ENCODE measurements around the gene RTKN. TPM values are rescaled to one million over a fixed set of nuclear protein-coding genes. Genes with fewer than 3 reads are reported as not detected.
A peak's percentile ranks its signal among the peaks of the same experiment; 100 is the strongest.

RTKN gene
- total and polyA plus RNA-seq, 2 of the 13 experiments (the other 11 are each of a cell fraction or from before 2014, with no cell fraction given), result 159 to 166 TPM

DNA sequence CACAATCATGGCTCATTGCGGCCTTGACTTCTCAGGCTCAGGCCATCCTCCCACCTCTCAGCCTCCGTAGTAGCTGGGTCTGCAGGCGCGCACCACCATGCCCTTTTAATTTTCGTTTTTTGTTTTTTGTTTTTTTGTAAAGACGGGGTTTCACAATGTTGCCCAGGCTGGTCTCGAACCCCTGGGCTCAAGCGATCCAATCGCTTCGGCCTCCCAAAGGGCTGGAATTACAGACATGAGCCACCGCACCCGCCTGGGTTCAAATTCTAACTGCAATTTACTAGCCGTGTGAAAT lies 49.3 kb downstream of the RTKN start:
- no peak overlapping the region for H3K27ac ChIP-seq (ENCODE audit: extremely low read length, insufficient read depth, low read length)
- H3K4me3 ChIP-seq (replicated peaks in 1 of 3; ENCODE audit: insufficient read depth in 1 of 3, low read depth in 2 of 3, low read length in 3 of 3), result peak overlapping the region; percentile 82 to 98 (median 84)
- ChIA-PET POLR2A (interaction anchor here (0.6 to 3.8 kb wide), 16 partner anchors 9 to 631 kb away, joined by 3 to 38 read pairs (median 6); partner anchors contain the start of genes AUP1, HTRA2, INO80B and MOB1A), CTCF (ENCODE audit: low intra/inter-chr PET ratio, low total read pairs) (interaction anchor here (0.7 to 1.5 kb wide), 3 partner anchors 9 to 142 kb away, joined by 4 to 6 read pairs (median 4); no protein-coding TSS in a partner anchor)
- no peak for DNase-seq (ENCODE audit: low spot score)
- H3K9me3 ChIP-seq (ENCODE audit: low read length), result no peaks in the 10 kb centered on the region
- no peak for ATAC-seq
- no peaks in the 10 kb centered on the region; a peak in 2 of 5 replicates for H3K36me3 ChIP-seq (replicated peaks in 1 of 2; ENCODE audit: control insufficient read depth in 1 of 2, insufficient read depth in 2 of 2, low read length in 2 of 2)
- 0 out of 2 replicates have a peak, but pooled peaks have one; percentile 2 for TF ChIP-seq KLF9 (CRISPR knock-in tag; IDR thresholded peaks at IDR 0.05; ENCODE audit: low read depth)
- TF ChIP-seq TRIM24 (CRISPR knock-in tag; IDR thresholded peaks at IDR 0.05), result no peak
- TF ChIP-seq ZFP62 (CRISPR knock-in tag; IDR thresholded peaks at IDR 0.05), result no peak
- no peak for TF ChIP-seq RFX5 (IDR thresholded peaks at IDR 0.05; ENCODE audit: low read depth, low read length)
- TF ChIP-seq NFE2L1 (CRISPR knock-in tag; IDR thresholded peaks at IDR 0.05; ENCODE audit: borderline replicate concordance), result no peak
- TF ChIP-seq ZSCAN12 (CRISPR knock-in tag; IDR thresholded peaks at IDR 0.05), result no peak
- peak; percentile 35; the same call in 1 of the 2 replicates for TF ChIP-seq ZNF256 (CRISPR knock-in tag; conservative IDR thresholded peaks at IDR 0.05)
- 0 out of 2 replicates have a peak, but pooled peaks have one; percentile 10 for TF ChIP-seq SKIL (CRISPR knock-in tag; IDR thresholded peaks at IDR 0.05; ENCODE audit: borderline replicate concordance)
- TF ChIP-seq SMARCC2 (IDR thresholded peaks at IDR 0.05), result no peak
- TF ChIP-seq ZNF24 (IDR thresholded peaks at IDR 0.05), result no peak
- TF ChIP-seq ZMYM2 (CRISPR knock-in tag; IDR thresholded peaks at IDR 0.05), result 0 out of 2 replicates have a peak, but pooled peaks have one; percentile 44
- 0 out of 2 replicates have a peak, but pooled peaks have one; percentile 4 for TF ChIP-seq KLF12 (CRISPR knock-in tag; IDR thresholded peaks at IDR 0.05; ENCODE audit: borderline replicate concordance)
- TF ChIP-seq NR3C1 (CRISPR knock-in tag; IDR thresholded peaks at IDR 0.05), result no peak
- TF ChIP-seq ADNP (CRISPR knock-in tag; IDR thresholded peaks at IDR 0.05), result peak; percentile 55; the same call in 1 of the 2 replicates
- TF ChIP-seq ZEB1 (IDR thresholded peaks at IDR 0.05; ENCODE audit: insufficient replicate concordance, low read depth), result peak; percentile 8
- TF ChIP-seq, protein P1, sequence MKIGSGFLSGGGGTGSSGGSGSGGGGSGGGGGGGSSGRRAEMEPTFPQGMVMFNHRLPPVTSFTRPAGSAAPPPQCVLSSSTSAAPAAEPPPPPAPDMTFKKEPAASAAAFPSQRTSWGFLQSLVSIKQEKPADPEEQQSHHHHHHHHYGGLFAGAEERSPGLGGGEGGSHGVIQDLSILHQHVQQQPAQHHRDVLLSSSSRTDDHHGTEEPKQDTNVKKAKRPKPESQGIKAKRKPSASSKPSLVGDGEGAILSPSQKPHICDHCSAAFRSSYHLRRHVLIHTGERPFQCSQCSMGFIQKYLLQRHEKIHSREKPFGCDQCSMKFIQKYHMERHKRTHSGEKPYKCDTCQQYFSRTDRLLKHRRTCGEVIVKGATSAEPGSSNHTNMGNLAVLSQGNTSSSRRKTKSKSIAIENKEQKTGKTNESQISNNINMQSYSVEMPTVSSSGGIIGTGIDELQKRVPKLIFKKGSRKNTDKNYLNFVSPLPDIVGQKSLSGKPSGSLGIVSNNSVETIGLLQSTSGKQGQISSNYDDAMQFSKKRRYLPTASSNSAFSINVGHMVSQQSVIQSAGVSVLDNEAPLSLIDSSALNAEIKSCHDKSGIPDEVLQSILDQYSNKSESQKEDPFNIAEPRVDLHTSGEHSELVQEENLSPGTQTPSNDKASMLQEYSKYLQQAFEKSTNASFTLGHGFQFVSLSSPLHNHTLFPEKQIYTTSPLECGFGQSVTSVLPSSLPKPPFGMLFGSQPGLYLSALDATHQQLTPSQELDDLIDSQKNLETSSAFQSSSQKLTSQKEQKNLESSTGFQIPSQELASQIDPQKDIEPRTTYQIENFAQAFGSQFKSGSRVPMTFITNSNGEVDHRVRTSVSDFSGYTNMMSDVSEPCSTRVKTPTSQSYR (CRISPR knock-in tag; IDR thresholded peaks at IDR 0.05; ENCODE audit: borderline replicate concordance), result no peak
- FAIRE-seq, result no peak
- peaks cover 49% of the 10 kb centered on the region for H3K4me1 ChIP-seq (ENCODE audit: insufficient read depth, low read length)
- peak overlapping the region; percentile 94 for H3K9ac ChIP-seq (ENCODE audit: insufficient read depth, low read depth, low read length)
- peak overlapping the region; percentile 87 for H2AFZ ChIP-seq (ENCODE audit: low read length)
- in situ Hi-C loops (cut with HindIII; ENCODE audit: extremely low pct_ligation_motif_present, low pct_unique_long_range_greater_than_20kb), result no loop called here
- H3K79me2 ChIP-seq (ENCODE audit: insufficient read depth, low read length), result peaks cover 41% of the 10 kb centered on the region
- H3K27me3 ChIP-seq (ENCODE audit: control insufficient read depth in 1 of 2, insufficient read depth in 2 of 2, low read length in 2 of 2), result peaks cover 0 to 4% of the 10 kb centered on the region in 2 experiments; a peak in 2 of 5 replicates
- intact Hi-C loops (cut with micrococcal nuclease; ENCODE audit: unreplicated experiment), result loop anchor here (1.0 to 5.0 kb wide), 3 partner anchors 48 to 125 kb away; no protein-coding TSS in a partner anchor
- WGBS (ENCODE audit: low lambda C conversion rate), result 21% methylated on average over 13 of the region's 13 CpGs
- no peaks in the 10 kb centered on the region for H4K20me1 ChIP-seq (ENCODE audit: insufficient read depth, low read length)
- peak overlapping the region; percentile 96 for H3K4me2 ChIP-seq (ENCODE audit: low read depth, low read length)
- no TSS peak for BruUV-seq (replicated peaks)
